Activated gamma-delta T cell treated with anti-CD3 and anti-CD28 coated beads, Interleukin-2, amount 50 U/mL, for 16 hours (primary cell): ENCODE results near the gene ARHGAP22.

ENCODE experiments used
- DNase-seq: peaks from one replicate; pipeline ENCODE4 v3.0.0-alpha.2; 2020; ENCODE audit warnings: low read depth

The ARHGAP22 gene

GRCh38 chr10:48477616-48478015 is 127.3 kb downstream of the ARHGAP22 start:
- no peak for DNase-seq

GRCh38 chr10:48477141-48477540 is 127.7 kb downstream of the ARHGAP22 start:
- no peak for DNase-seq

GRCh38 chr10:48476279-48476982 is 128.4 kb downstream of the ARHGAP22 start:
- DNase-seq: no peak

- no peak for DNase-seq
Measured at GRCh38 chr10:48475943-48476278, 129.0 kb downstream of the ARHGAP22 start.

GRCh38 chr10:48474765-48475365 is 130.0 kb downstream of the ARHGAP22 start:
- no peak for DNase-seq

GRCh38 chr10:48473704-48474103 is 131.2 kb downstream of the ARHGAP22 start:
- DNase-seq: no peak

GRCh38 chr10:48472501-48473069 is 132.3 kb downstream of the ARHGAP22 start:
- DNase-seq: no peak

- DNase-seq: no peak
Measured at GRCh38 chr10:48470893-48471805, 133.7 kb downstream of the ARHGAP22 start.

GRCh38 chr10:48470115-48470892 is 134.6 kb downstream of the ARHGAP22 start:
- no peak for DNase-seq

GRCh38 chr10:48469516-48470020 is 135.3 kb downstream of the ARHGAP22 start:
- no peak for DNase-seq

- no peak for DNase-seq
Measured at GRCh38 chr10:48468866-48469511, 135.9 kb downstream of the ARHGAP22 start.

- DNase-seq: no peak
Measured at GRCh38 chr10:48468130-48468790, 136.6 kb downstream of the ARHGAP22 start.

- no peak for DNase-seq
Measured at GRCh38 chr10:48467669-48468068, 137.2 kb downstream of the ARHGAP22 start.

GRCh38 chr10:48466611-48467240 is 138.1 kb downstream of the ARHGAP22 start:
- DNase-seq: no peak

- no peak for DNase-seq
Measured at GRCh38 chr10:48465860-48466521, 138.9 kb downstream of the ARHGAP22 start.

- DNase-seq: no peak
Measured at GRCh38 chr10:48464871-48465736, 139.8 kb downstream of the ARHGAP22 start.

- DNase-seq: no peak
Measured at GRCh38 chr10:48464121-48464870, 140.6 kb downstream of the ARHGAP22 start.
